GM21723 (cell line): ENCODE measurements around the gene IZUMO4.

Experiments
- ATAC-seq: cut with Tn5 transposase; IDR thresholded peaks from one replicate; pipeline ENCODE4 v1.9.1; 2021; ENCODE audit warnings: mild to moderate bottlenecking, moderate library complexity; ENCODE audit not compliant: unreplicated experiment

The IZUMO4 gene, protein sequence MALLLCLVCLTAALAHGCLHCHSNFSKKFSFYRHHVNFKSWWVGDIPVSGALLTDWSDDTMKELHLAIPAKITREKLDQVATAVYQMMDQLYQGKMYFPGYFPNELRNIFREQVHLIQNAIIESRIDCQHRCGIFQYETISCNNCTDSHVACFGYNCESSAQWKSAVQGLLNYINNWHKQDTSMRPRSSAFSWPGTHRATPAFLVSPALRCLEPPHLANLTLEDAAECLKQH

GRCh38 chr19:2096480-2097202 lies at the start of gene IZUMO4:
Gene IZUMO4 (plus strand): TSS chr19:2096915. CDS start chr19:2096946, 31 bp downstream.
- ATAC-seq: peak; percentile 58

GRCh38 chr19:2047076-2047448 lies 49.7 kb upstream of the IZUMO4 start:
- no peak for ATAC-seq

DNA sequence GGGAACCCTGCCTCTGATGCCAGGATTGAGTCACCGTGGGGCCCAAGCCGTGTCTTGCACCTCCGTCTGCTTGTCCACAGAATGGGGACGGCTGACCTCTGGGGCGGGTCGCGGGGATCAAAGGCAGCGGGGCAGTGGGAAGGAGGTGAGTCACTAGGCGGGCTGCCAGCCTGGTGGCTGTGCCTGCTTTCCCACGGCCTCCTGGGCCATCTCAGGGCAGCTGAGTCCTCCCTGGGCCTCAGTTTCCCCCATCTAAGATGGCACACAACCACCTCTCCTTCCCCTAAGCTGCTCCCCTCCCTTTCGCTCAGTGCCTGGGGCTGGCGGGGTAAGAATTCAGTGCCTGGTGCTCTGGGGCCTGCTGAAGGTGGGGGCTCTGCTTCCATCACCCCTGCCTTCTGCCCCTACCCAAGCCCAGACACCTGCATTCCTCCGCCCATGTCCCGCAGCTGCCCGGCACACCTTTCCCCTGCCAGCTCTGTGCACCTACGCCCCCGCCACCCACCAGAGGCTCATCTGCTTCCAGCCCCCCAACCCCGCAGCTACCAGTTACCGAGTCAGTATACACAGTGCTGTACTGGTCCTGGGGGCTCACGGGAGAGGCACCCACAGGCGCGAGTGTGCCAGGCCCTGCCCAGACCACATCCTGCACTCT lies 49.1 kb upstream of the IZUMO4 start:
- no peak for ATAC-seq

DNA sequence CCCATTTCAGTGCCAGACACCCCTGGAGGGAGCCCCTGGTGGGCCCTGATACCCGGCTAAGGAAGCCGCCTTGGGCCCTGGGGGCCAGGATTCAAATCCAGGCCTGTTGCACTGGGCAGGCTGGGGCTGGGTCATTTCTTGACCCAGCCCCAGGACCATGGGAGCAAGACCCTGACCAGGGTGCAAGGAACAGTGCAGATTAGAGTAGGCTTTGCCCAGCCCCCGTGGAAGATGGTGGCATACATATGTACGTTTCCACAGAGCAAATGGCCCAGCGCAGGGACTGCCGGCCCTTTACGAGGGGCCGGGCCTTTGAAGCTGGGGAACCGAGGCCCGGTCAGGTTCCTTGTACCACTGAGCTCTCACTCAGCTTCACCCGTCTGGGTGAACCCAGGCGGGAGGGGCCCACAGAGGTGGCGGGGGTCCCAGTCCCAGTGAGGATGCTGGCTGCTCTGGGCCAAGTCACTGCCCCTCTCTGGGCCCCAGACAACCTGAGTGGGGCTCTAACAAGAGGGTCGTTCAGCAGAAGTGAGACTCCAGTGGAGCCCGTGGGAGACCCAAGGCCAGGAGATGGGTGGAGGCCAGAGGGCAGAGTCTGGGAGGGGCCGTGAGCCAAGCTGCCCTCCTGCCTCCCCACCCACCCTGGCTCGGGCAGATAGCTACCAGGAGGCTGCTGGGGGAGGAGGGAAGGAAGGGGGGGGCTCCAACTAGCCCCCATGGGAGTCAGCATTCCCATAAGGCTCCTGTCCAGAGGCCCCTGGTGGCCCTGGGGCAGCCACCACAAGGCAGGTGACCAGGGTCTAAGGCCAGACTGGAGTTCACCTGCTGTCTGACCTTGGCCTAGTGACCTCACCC lies 48.4 kb upstream of the IZUMO4 start:
- ATAC-seq: no peak

DNA sequence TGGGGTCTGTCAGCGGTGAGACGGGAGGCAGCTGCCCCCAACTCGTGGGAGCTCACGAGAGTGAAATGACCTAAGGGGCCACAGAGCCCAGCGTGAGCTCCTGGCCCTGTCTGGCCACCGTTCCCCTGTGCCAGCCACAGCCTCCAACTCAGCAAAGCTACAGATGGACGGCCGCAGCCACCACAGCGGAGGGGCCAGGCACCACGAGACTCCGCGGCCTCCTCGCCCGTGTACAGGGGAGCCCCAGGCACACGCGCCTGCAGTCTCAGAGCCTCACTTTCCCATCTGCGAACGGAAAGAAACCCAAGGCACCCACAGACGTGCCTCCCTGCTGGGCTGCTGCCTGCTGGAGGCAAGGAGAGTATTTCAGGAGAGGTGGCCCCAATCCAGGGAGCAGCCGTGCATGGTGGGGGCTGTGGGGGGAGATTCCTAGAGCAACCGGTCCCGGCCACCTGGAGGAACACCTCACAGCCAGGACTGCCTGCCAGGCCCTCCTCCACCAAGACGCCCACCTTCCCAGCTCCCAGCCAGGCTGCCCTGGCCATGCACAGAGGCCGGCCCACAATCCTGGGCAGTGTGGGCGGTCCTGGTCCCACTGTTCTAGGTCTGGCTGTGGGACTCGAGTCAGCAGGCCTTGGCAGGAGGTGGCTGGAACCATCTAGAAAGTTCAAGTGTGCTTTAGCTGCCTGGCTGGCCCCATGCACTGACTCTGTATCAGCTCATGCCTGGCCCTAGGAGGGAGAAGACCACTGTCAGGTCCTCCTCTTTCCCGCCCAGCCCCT lies 47.6 kb upstream of the IZUMO4 start:
- ATAC-seq: no peak

- ATAC-seq: no peak
Observed at GRCh38 chr19:2049741-2050348, 46.9 kb upstream of the IZUMO4 start.

DNA sequence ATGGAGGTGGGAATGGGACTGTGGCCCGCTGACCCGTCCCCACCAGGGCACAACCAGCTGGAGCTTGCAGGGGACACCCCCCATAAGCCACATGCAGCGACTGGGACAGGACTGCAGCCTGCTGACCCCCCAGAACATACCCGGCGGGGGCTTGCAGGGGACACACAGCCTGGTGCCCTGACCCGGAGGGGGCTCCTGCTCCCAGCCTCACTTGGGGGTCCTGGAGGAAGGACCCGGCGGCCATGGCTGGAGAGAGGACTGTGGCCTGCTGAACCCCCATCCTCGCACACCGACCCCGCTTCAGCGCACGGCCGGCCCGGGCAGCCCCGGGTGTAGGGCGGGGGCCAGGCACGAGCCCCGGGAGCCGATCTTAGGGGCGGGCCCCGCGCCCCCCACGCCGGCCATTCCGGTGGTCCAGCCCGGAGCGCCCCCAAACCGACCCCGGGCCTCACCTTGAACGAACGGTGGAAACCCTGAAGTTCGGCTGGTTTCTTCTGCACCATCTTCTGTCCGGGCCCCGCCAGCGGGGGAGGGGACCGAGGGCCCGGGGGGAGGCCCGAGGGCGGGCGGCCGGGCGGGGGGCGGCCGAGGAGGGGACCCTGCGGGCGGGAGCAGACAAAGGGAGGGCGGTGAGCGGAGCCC lies 46.2 kb upstream of the IZUMO4 start:
- ATAC-seq: peak; percentile 8

GRCh38 chr19:2050991-2051772 lies 45.5 kb upstream of the IZUMO4 start, which contains the start of gene MKNK2:
Gene MKNK2 (minus strand): TSS chr19:2051244. CDS start chr19:2050851, 393 bp downstream.
- peak; percentile 42 for ATAC-seq

- peak; percentile 2 for ATAC-seq
Observed at GRCh38 chr19:2051773-2052704, 44.7 kb upstream of the IZUMO4 start.

GRCh38 chr19:2053601-2054389 lies 42.9 kb upstream of the IZUMO4 start:
- no peak for ATAC-seq

- ATAC-seq: no peak
Observed at GRCh38 chr19:2054763-2055162, 42.0 kb upstream of the IZUMO4 start.

DNA sequence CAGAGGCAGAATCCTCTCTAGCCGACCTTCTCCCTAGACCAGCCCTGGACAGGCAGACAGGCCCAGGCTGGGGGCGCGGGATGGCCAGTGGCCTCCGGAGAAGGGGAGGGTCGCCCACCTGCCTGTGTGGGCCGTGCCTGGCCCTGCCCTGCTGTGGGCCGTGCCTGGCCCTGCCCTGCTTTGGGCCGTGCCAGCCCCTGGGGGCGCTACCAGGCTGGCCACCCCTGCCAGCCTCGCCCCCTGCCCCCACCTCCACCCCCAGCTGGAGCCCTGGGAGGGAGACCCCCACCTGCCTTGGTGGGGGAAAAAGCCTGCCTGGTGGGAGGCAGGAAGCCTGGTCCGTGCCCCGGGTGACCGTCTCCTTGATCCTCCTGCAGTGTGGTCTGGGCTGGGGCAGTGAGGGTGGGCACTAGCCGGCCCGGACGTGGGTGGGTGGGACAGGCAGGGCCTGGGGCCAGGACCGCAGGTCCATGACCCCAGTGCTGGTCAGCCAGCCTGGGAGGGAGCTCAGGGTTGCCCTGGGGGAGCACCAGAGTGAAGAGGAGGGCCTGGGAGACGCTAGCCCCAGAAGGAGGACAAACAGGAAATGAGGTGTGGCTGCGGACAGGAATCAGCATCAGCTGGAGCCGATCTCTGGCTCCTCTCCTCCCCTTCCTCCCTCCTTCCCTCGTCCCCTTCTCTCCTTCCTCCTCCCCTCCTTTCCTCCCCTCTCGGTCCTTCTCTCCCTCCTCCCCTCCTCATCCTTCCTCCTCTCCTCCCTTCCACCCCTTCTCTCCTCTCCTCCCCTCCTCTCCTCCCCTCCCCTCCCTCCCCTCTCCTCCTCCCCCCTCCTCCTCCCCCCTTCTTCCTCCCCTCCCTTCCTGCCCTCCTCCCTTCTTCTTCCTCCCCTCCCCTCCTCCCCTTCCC lies 40.5 kb upstream of the IZUMO4 start:
- ATAC-seq: no peak

- ATAC-seq: no peak
Observed at GRCh38 chr19:2056837-2057192, 39.9 kb upstream of the IZUMO4 start.

GRCh38 chr19:2057484-2058469 lies 38.9 kb upstream of the IZUMO4 start:
- no peak for ATAC-seq
